Left renal pelvis (tissue), 4 donors: ENCODE data around the gene ARID5B. TPM values are rescaled to one million over a fixed set of nuclear protein-coding genes. Genes with fewer than 3 reads are reported as not detected.
A peak's percentile ranks its signal among the peaks of the same experiment; 100 is the strongest.

Source experiments
- DNase-seq, 4 donors: peaks; one replicate each; pipeline ENCODE4 v3.0.0-alpha.2; 2013; ENCODE audit warnings: low read depth in 4 of 4, low spot score in 3 of 4
- polyA plus RNA-seq, 4 donors: library from polyadenylated mRNA; unstranded; fragments of 120-200 nt; gene quantifications; one replicate each; pipeline ENCODE4 v1.2.1, GENCODE V29; 2013; ENCODE audit not compliant: insufficient read length in 4 of 4

The ARID5B gene
- polyA plus RNA-seq, 4 donors: 24.7 to 54.5 (median 52.1) TPM

GRCh38 chr10:61902445-61903220, 1.1 kb downstream of the ARID5B start:
- peak in 2 of 4 donors; percentile 67 to 69 for DNase-seq

GRCh38 chr10:61903221-61903927, 1.9 kb downstream of the ARID5B start:
- peak in 3 of 4 donors; percentile 52 to 64 (median 61) for DNase-seq

- peak in 2 of 4 donors; percentile 40 to 55 for DNase-seq
Measured at GRCh38 chr10:61903928-61904344, 2.4 kb downstream of the ARID5B start.

GRCh38 chr10:61904733-61905725, 3.5 kb downstream of the ARID5B start:
- peak in 2 of 4 donors; percentile 46 to 49 for DNase-seq

- DNase-seq: no peak
Measured at GRCh38 chr10:61905837-61906561, 4.5 kb downstream of the ARID5B start.

GRCh38 chr10:61906562-61906901, 5.0 kb downstream of the ARID5B start:
- DNase-seq: no peak

- DNase-seq: no peak
Measured at GRCh38 chr10:61907011-61907410, 5.5 kb downstream of the ARID5B start.

- DNase-seq: no peak
Measured at GRCh38 chr10:61907587-61907986, 6.1 kb downstream of the ARID5B start.

GRCh38 chr10:61910226-61910805, 8.8 kb downstream of the ARID5B start:
- no peak for DNase-seq

- DNase-seq: no peak
Measured at GRCh38 chr10:61910894-61911293, 9.4 kb downstream of the ARID5B start.

- DNase-seq: no peak
Measured at GRCh38 chr10:61911425-61911824, 9.9 kb downstream of the ARID5B start.

GRCh38 chr10:61912981-61913380, 11.5 kb downstream of the ARID5B start:
- DNase-seq: no peak

- no peak for DNase-seq
Measured at GRCh38 chr10:61918140-61918539, 16.6 kb downstream of the ARID5B start.

- no peak for DNase-seq
Measured at GRCh38 chr10:61918989-61919388, 17.5 kb downstream of the ARID5B start.

GRCh38 chr10:61919646-61920215, 18.2 kb downstream of the ARID5B start:
- DNase-seq: no peak

GRCh38 chr10:61921143-61921542, 19.6 kb downstream of the ARID5B start:
- DNase-seq: no peak

- no peak for DNase-seq
Measured at GRCh38 chr10:61923210-61923949, 21.9 kb downstream of the ARID5B start.

- DNase-seq: no peak
Measured at GRCh38 chr10:61923950-61924274, 22.4 kb downstream of the ARID5B start.

- DNase-seq: no peak
Measured at GRCh38 chr10:61929555-61929954, 28.1 kb downstream of the ARID5B start.
